GM19455 (cell line): ENCODE measurements around the gene JAM3.

Source experiments
- ATAC-seq: cut with Tn5 transposase; IDR thresholded peaks from one replicate; pipeline ENCODE4 v1.9.1; 2021; ENCODE audit not compliant: unreplicated experiment

JAM3 gene

GRCh38 chr11:134143801-134144200 lies 74.9 kb downstream of the JAM3 start:
- no peak for ATAC-seq

GRCh38 chr11:134144744-134145143 lies 75.9 kb downstream of the JAM3 start:
- no peak for ATAC-seq

- ATAC-seq = no peak
These were observed 76.8 kb downstream of the JAM3 start for GRCh38 chr11:134145715-134146114.

GRCh38 chr11:134146598-134146997 lies 77.7 kb downstream of the JAM3 start:
- no peak for ATAC-seq

GRCh38 chr11:134149371-134149770 lies 80.5 kb downstream of the JAM3 start:
- no peak for ATAC-seq

GRCh38 chr11:134150195-134150903 lies 81.5 kb downstream of the JAM3 start:
- no peak for ATAC-seq

- ATAC-seq = no peak
These were observed 82.3 kb downstream of the JAM3 start for GRCh38 chr11:134151083-134151747.

- no peak for ATAC-seq
These were observed 83.8 kb downstream of the JAM3 start for GRCh38 chr11:134152696-134153095.

- ATAC-seq = no peak
These were observed 84.5 kb downstream of the JAM3 start for GRCh38 chr11:134153147-134153905.

- no peak for ATAC-seq
These were observed 85.6 kb downstream of the JAM3 start for GRCh38 chr11:134154441-134154840.

GRCh38 chr11:134155456-134155855 lies 86.6 kb downstream of the JAM3 start:
- ATAC-seq = no peak

- no peak for ATAC-seq
These were observed 87.3 kb downstream of the JAM3 start for GRCh38 chr11:134155946-134156865.

GRCh38 chr11:134157451-134157850 lies 88.6 kb downstream of the JAM3 start:
- ATAC-seq = no peak

- no peak for ATAC-seq
These were observed 89.2 kb downstream of the JAM3 start for GRCh38 chr11:134158023-134158422.

- ATAC-seq = no peak
These were observed 90.8 kb downstream of the JAM3 start for GRCh38 chr11:134159652-134160051.

- ATAC-seq = no peak
These were observed 95.9 kb downstream of the JAM3 start for GRCh38 chr11:134164490-134165370.

- ATAC-seq = no peak
These were observed 101.5 kb downstream of the JAM3 start for GRCh38 chr11:134170177-134170918.

- no peak for ATAC-seq
These were observed 102.0 kb downstream of the JAM3 start for GRCh38 chr11:134170919-134171281.

GRCh38 chr11:134171951-134172350 lies 103.1 kb downstream of the JAM3 start:
- no peak for ATAC-seq
